Fibroblast of the aortic adventitia (primary cell): ENCODE data around the gene GREM1. TPM values are rescaled to one million over a fixed set of nuclear protein-coding genes. Genes with fewer than 3 reads are reported as not detected.

ENCODE experiments used
- DNase-seq: peaks from one replicate; pipeline ENCODE4 v3.0.0-alpha.2; 2010; ENCODE audit warnings: low read depth
- H3K4me3 ChIP-seq: 2 replicates; pipeline ENCODE4 v1.5.1; 2011; ENCODE audit warnings: low read depth, mild to moderate bottlenecking, control low read depth, low read length, moderate library complexity
- CTCF ChIP-seq: IDR thresholded peaks from 2 replicates; pipeline ENCODE4 v1.5.1; 2011; ENCODE audit warnings: mild to moderate bottlenecking, low read length, control low read depth, inconsistent platforms; ENCODE audit not compliant: insufficient read depth
- total RNA-seq: library from RNA; depleted of rRNA; stranded (reverse); fragments of >200 nt; gene quantifications from 2 replicates; pipeline ENCODE4 v1.2.3, GENCODE V29; 2012; ENCODE audit warnings: low replicate concordance

The GREM1 gene
- total RNA-seq, 1 donor: 181 TPM

- no peak for TF ChIP-seq CTCF
- no peak overlapping the region for H3K4me3 ChIP-seq
- DNase-seq: peak; percentile 52
Measured at GRCh38 chr15:32737304-32737703, 19.5 kb downstream of the GREM1 start.

GRCh38 chr15:32738666-32739065 lies 20.9 kb downstream of the GREM1 start:
- no peak for TF ChIP-seq CTCF
- DNase-seq: peak; percentile 51
- no peak overlapping the region for H3K4me3 ChIP-seq

GRCh38 chr15:32739522-32740063 lies 21.8 kb downstream of the GREM1 start:
- DNase-seq: peak; percentile 52
- TF ChIP-seq CTCF: no peak

GRCh38 chr15:32743411-32744140 lies 25.8 kb downstream of the GREM1 start:
- peak; percentile 63 for DNase-seq
- no peak overlapping the region for H3K4me3 ChIP-seq
- no peak for TF ChIP-seq CTCF

More at GRCh38 chr15:32739522-32740063, 21.8 kb downstream of the GREM1 start:
- H3K4me3 ChIP-seq: no peak overlapping the region

- no peak for TF ChIP-seq CTCF
- peak; percentile 51 for DNase-seq
- H3K4me3 ChIP-seq: no peak overlapping the region
Measured at GRCh38 chr15:32746116-32746857, 28.5 kb downstream of the GREM1 start.

GRCh38 chr15:32747921-32748342 lies 30.1 kb downstream of the GREM1 start:
- DNase-seq: no peak
- no peak for TF ChIP-seq CTCF
- no peak overlapping the region for H3K4me3 ChIP-seq
